Thyroid gland (tissue), 4 donors: ENCODE results near the gene ID3. TPM values are rescaled to one million over a fixed set of nuclear protein-coding genes. Genes with fewer than 3 reads are reported as not detected.

Experiments used
- DNase-seq, 2 donors: peaks; one replicate each; pipeline ENCODE4 v3.0.0-alpha.2; 2019
- H3K27ac ChIP-seq, 3 donors: fragments of 200-600 bp; sonication (generic); 1 replicate in 2 of 3; 2 replicates in 1 of 3; pipeline ENCODE4 v1.5.1; 2016 to 2019; ENCODE audit warnings: mild to moderate bottlenecking in 1 of 3, moderate library complexity in 1 of 3
- H3K27me3 ChIP-seq: fragments of 200-600 bp; sonication (generic); one replicate; pipeline ENCODE4 v1.5.1; 2019
- H3K36me3 ChIP-seq, 2 donors: fragments of 200-600 bp; sonication (generic); one replicate each; pipeline ENCODE4 v1.5.1; 2016 to 2019
- H3K4me1 ChIP-seq, 2 donors: fragments of 200-600 bp; sonication (generic); one replicate each; pipeline ENCODE4 v1.5.1; 2017 to 2019
- H3K4me3 ChIP-seq, 3 donors: fragments of 200-600 bp; sonication (generic); replicated peaks in 1 of 3; 1 replicate in 2 of 3; 2 replicates in 1 of 3; pipeline ENCODE4 v1.5.1; 2016; ENCODE audit warnings: mild to moderate bottlenecking in 1 of 3
- H3K9me3 ChIP-seq: fragments of 200-600 bp; sonication (generic); one replicate; pipeline ENCODE4 v1.5.1; 2017
- CTCF ChIP-seq, 6 experiments: fragments of 200-600 bp in 3 of 6; fragments of 450-650 bp in 3 of 6; sonication (generic) in 3 of 6; IDR thresholded peaks; one replicate each; pipeline ENCODE4 v1.5.1; 2016 to 2019; ENCODE audit warnings: antibody characterized with exemption in 6 of 6, mild to moderate bottlenecking in 2 of 6, inconsistent platforms in 1 of 6, moderate library complexity in 1 of 6
- POLR2A ChIP-seq, 2 donors: fragments of 450-650 bp; IDR thresholded peaks; one replicate each; pipeline ENCODE4 v1.6.1; 2017; ENCODE audit warnings: antibody characterized with exemption in 2 of 2, mild to moderate bottlenecking in 2 of 2, moderate library complexity in 1 of 2
- WGBS, 2 donors: methylation state at CpG; one replicate each; pipeline ENCODE4 v1.1.5; 2017; 5-methylcytosine and 5-hydroxymethylcytosine counted together
- intact Hi-C: fragments of 100-400 bp; cut with DNase I; formaldehyde crosslinking; loops from one replicate; pipeline ENCODE4 v1.15.1; 2023
- total RNA-seq, 4 donors: library from RNA; depleted of rRNA; stranded (reverse); fragments of >200 nt; gene quantifications; one replicate each; pipeline ENCODE4 v1.2.3, GENCODE V29; 2016

Gene ID3
- total RNA-seq, 4 donors from 2014 or later = 279 to 388 (median 343) TPM

DNA sequence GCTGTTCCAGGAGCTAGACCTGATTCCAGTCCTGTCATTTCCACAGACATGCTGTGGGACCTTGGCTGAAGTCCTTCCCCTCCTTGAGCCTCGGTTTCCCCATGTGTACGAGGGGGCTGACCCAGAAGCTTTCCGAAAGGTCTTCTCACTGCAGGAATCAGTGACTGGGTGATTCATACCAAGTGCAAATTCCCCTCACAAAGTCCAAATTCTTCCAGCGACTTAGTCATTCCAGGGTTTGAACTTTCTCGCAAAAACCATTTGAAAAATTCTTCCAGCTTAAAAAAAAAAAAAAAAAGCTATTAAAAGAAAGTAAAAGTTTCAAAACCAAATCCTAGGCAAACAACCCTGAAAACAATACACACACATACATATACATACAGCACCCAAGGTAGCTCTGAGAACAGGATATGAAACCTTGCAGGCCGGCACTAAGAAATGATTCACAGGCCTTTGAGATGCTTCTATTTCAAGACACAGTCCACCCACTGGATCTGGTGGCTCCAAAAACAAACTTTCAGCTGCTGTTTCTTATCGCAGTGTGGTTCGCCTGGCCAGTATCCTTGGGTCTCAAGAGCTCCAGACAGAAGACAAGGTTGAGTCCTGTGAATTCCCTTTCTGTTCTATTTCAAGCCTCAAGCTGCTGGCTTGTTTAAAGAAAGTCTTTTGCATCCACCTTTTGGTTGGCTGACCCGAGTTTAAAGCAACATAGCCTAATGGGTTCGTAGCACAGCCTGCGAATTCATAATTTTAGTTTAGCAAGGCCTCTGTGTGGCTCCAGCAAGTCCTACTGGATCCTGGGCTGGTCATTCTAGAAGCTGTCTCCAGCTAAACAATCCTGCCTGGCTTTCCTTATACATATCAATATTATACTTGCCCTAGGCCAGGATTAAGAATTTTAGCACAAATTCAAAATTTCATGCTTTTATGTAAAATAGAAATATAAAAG lies 18.0 kb upstream of the ID3 start:
- TF ChIP-seq POLR2A (IDR thresholded peaks at IDR 0.05) (peak in 1 of 2 donors; percentile 34), CTCF (IDR thresholded peaks at IDR 0.05) (no peak)
- peak in 1 of 2 donors; percentile 36 for DNase-seq
- 45 to 49% methylated on average over 11 of the region's 11 CpGs for WGBS, 2 donors

GRCh38 chr1:23576338-23577055 lies 17.2 kb upstream of the ID3 start:
- H3K4me3 ChIP-seq = no peak overlapping the region
- intact Hi-C loops = no loop called here

More for the DNA sequence above, 18.0 kb upstream of the ID3 start:
- Histone ChIP-seq H3K36me3 (no peaks in the 10 kb centered on the region), H3K27ac (peak overlapping the region; percentile 33 to 77 (median 75)), H3K9me3 (no peaks in the 10 kb centered on the region), H3K4me3 (no peak overlapping the region), H3K4me1 (peaks cover 3 to 26% of the 10 kb centered on the region in 2 donors), H3K27me3 (no peaks in the 10 kb centered on the region)
- intact Hi-C loops = no loop called here

DNA sequence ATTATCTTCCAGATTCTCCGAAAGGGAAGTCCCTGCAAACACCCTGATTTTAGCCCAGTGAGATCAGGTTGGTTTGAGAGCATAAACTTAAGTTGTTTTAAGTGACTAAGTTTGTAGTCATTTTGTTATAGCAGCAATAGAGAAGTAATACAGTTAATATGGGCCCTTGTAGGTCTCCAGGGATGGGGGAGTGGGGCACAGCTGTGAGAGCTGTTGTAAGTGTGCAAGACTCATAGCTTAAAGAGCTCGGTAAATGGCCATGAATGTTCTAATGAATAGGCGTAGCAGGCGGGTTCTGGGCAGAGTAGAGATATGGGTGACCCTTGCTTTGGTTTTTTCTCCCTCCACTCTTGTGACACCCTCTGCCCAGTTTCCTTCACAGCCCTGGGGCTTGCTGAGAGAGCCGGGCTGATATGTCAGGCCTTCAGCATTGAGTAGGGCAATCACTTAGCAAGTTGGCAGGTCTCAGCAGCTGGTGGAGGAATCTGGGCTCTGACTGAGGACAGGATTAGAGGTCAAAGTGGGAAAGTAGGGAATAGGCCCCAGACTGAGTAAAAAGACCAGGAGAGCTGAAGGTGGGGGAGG lies 16.0 kb upstream of the ID3 start:
- DNase-seq = no peak
- Histone ChIP-seq H3K9me3 (no peaks in the 10 kb centered on the region), H3K36me3 (no peaks in the 10 kb centered on the region), H3K27me3 (no peaks in the 10 kb centered on the region), H3K4me1 (peaks cover 3 to 26% of the 10 kb centered on the region in 2 donors), H3K27ac (peak overlapping the region in 1 of 3 donors; percentile 75), H3K4me3 (no peak overlapping the region)
- intact Hi-C loops = no loop called here
- TF ChIP-seq CTCF (IDR thresholded peaks at IDR 0.05) (no peak), POLR2A (IDR thresholded peaks at IDR 0.05) (no peak)
- 71 to 96% methylated on average over 5 of the region's 5 CpGs for WGBS, 2 donors

More at GRCh38 chr1:23576338-23577055, 17.2 kb upstream of the ID3 start:
- no peaks in the 10 kb centered on the region for H3K36me3 ChIP-seq
- no peaks in the 10 kb centered on the region for H3K9me3 ChIP-seq
- no peaks in the 10 kb centered on the region for H3K27me3 ChIP-seq
- H3K27ac ChIP-seq = peak overlapping the region; percentile 33 to 77 (median 75)
- peaks cover 3 to 26% of the 10 kb centered on the region in 2 donors for H3K4me1 ChIP-seq
- 89 to 92% methylated on average over 7 of the region's 7 CpGs for WGBS, 2 donors
- no peak for DNase-seq
- TF ChIP-seq POLR2A (IDR thresholded peaks at IDR 0.05) (no peak), CTCF (IDR thresholded peaks at IDR 0.05) (no peak)

GRCh38 chr1:23574265-23574754 lies 15.0 kb upstream of the ID3 start:
- no peaks in the 10 kb centered on the region for H3K9me3 ChIP-seq
- H3K36me3 ChIP-seq = no peaks in the 10 kb centered on the region
- intact Hi-C loops = no loop called here
- WGBS, 2 donors = 88 to 90% methylated on average over 2 of the region's 2 CpGs
- no peak overlapping the region for H3K4me3 ChIP-seq
- H3K27ac ChIP-seq = no peak overlapping the region
- H3K4me1 ChIP-seq = peaks cover 4 to 29% of the 10 kb centered on the region in 2 donors
- TF ChIP-seq CTCF (IDR thresholded peaks at IDR 0.05) (no peak), POLR2A (IDR thresholded peaks at IDR 0.05) (no peak)
- no peaks in the 10 kb centered on the region for H3K27me3 ChIP-seq
- DNase-seq = no peak
